Ovary (tissue), 9 donors: ENCODE data around the gene SUOX. TPM values are rescaled to one million over a fixed set of nuclear protein-coding genes. Genes with fewer than 3 reads are reported as not detected.

Source experiments
- DNase-seq, 5 donors: peaks; one replicate each; pipeline ENCODE4 v3.0.0-alpha.2; 2019 to 2020
- H3K27ac ChIP-seq, 2 donors: fragments of 200-600 bp; one replicate each; pipeline versions ENCODE4 v1.5.1 to v1.8.0; 2019 to 2022
- H3K27me3 ChIP-seq: fragments of 200-600 bp; one replicate; pipeline ENCODE4 v1.8.0; 2022
- H3K36me3 ChIP-seq: fragments of 200-600 bp; sonication (generic); one replicate; pipeline ENCODE4 v1.5.1; 2019
- H3K4me1 ChIP-seq: one replicate; pipeline ENCODE4 v1.8.1; 2013; ENCODE audit warnings: mild to moderate bottlenecking, moderate library complexity; ENCODE audit not compliant: insufficient read depth
- H3K4me3 ChIP-seq: fragments of 200-600 bp; sonication (generic); one replicate; pipeline ENCODE4 v1.5.1; 2017
- H3K9me3 ChIP-seq, 2 donors: fragments of 200-600 bp in 1 of 2; sonication (generic) in 1 of 2; one replicate each; pipeline versions ENCODE4 v1.5.1 to v1.8.1; 2013 to 2019; ENCODE audit warnings: mild to moderate bottlenecking in 1 of 2, moderate library complexity in 1 of 2
- CTCF ChIP-seq, 3 donors: fragments of 450-650 bp in 2 of 3; fragments of 200-600 bp in 1 of 3; IDR thresholded peaks; one replicate each; pipeline versions ENCODE4 v1.5.1 to v1.8.0; 2016 to 2022; ENCODE audit warnings: antibody characterized with exemption in 3 of 3, mild to moderate bottlenecking in 1 of 3
- EP300 ChIP-seq: sonication (generic); formaldehyde crosslinking; IDR thresholded peaks from one replicate; pipeline ENCODE4 v1.6.1; 2017; ENCODE audit warnings: antibody characterized with exemption
- POLR2A ChIP-seq: fragments of 450-650 bp; IDR thresholded peaks from one replicate; pipeline ENCODE4 v1.6.1; 2017; ENCODE audit warnings: antibody characterized with exemption, mild to moderate bottlenecking, moderate library complexity
- WGBS, 3 donors: extraction: QIAGEN DNeasy Blood & Tissue Kit in 1 of 3; methylation state at CpG; one replicate each; pipeline versions ENCODE4 v1.1.5 to v1.1.7; 2013 to 2017; 5-methylcytosine and 5-hydroxymethylcytosine counted together
- intact Hi-C, 4 donors: fragments of 100-400 bp; cut with DNase I; formaldehyde crosslinking; loops; one replicate each; pipeline versions ENCODE4 v1.11.0 to v1.15.1; 2022 to 2023
- polyA plus RNA-seq, 2 donors: library from polyadenylated mRNA; stranded (reverse); fragments of 200-250 nt in 1 of 2; fragments of 350-450 nt in 1 of 2; fragmentation: Illumina TruSeq in 1 of 2; extraction: RNeasy Lipid Tissue Mini Kit (QIAGEN cat#74804) in 1 of 2; gene quantifications; one replicate each; pipeline ENCODE4 v1.2.3, GENCODE V29; 2013 to 2014
- total RNA-seq, 7 donors: library from RNA; depleted of rRNA in 2 of 7; stranded (reverse); fragments of >200 nt in 2 of 7; fragmentation: NEBNext Ultra II Directional in 3 of 7; extraction: Animal tissue kit (Norgen Biotek cat#: 25700) in 3 of 7; gene quantifications; one replicate each; pipeline versions ENCODE4 v1.1.0 to v1.2.4, GENCODE V29; 2016 to 2023
- donor health status: DM: no; HTN: no; CAD: no; lungs with moderate emphysema.
- donor health status: DM: no; HTN: no; CAD: no.
- donor health status: Bipolar disorder and iron deficiency.
- donor health status: DM: yes; HTN: yes; CAD: no.
- donor health status: DM: no; HTN: no; CAD: no.
- donor health status: DM: yes; HTN: yes; CAD: no.

Gene SUOX
- total and polyA plus RNA-seq, 9 donors: 18.0 to 39.4 (median 31.9) TPM

- Histone ChIP-seq H3K4me1 (no peaks in the 10 kb centered on the region), H3K4me3 (no peak overlapping the region), H3K27me3 (no peaks in the 10 kb centered on the region), H3K9me3 (no peaks in the 10 kb centered on the region), H3K27ac (no peak overlapping the region), H3K36me3 (no peaks in the 10 kb centered on the region)
- 90 to 92% (median 91%) methylated on average over 10 of the region's 10 CpGs for WGBS, 3 donors
- intact Hi-C loops: no loop called here
- TF ChIP-seq CTCF (IDR thresholded peaks at IDR 0.05) (no peak), EP300 (no peak), POLR2A (no peak)
- DNase-seq: no peak
Observed at GRCh38 chr12:56004211-56004610, 7.1 kb downstream of the SUOX start.

GRCh38 chr12:56007564-56008559 lies 10.8 kb downstream of the SUOX start:
- peak; percentile 71 to 82 (median 77) for DNase-seq
- 0 to 1% (median 1%) methylated on average over 33 to 44 of the region's 44 CpGs for WGBS, 3 donors
- peak overlapping the region; percentile 75 for H3K4me3 ChIP-seq

GRCh38 chr12:56010111-56010570 lies 13.1 kb downstream of the SUOX start:
- Histone ChIP-seq H3K4me1 (no peaks in the 10 kb centered on the region), H3K4me3 (no peak overlapping the region), H3K27ac (no peak overlapping the region), H3K27me3 (no peaks in the 10 kb centered on the region), H3K9me3 (no peaks in the 10 kb centered on the region), H3K36me3 (no peaks in the 10 kb centered on the region)
- TF ChIP-seq POLR2A (no peak), EP300 (no peak), CTCF (IDR thresholded peaks at IDR 0.05) (no peak)
- no peak for DNase-seq
- WGBS, 3 donors: 71 to 79% (median 73%) methylated on average over 2 of the region's 2 CpGs
- intact Hi-C loops: no loop called here

More at GRCh38 chr12:56007564-56008559, 10.8 kb downstream of the SUOX start:
- no peaks in the 10 kb centered on the region for H3K4me1 ChIP-seq
- no peaks in the 10 kb centered on the region for H3K27me3 ChIP-seq
- TF ChIP-seq EP300: no peak
- TF ChIP-seq POLR2A: no peak
- no peak for TF ChIP-seq CTCF (IDR thresholded peaks at IDR 0.05)
- intact Hi-C loops: no loop called here
- H3K27ac ChIP-seq: peak overlapping the region; percentile 93 to 98
- no peaks in the 10 kb centered on the region for H3K36me3 ChIP-seq
- no peaks in the 10 kb centered on the region for H3K9me3 ChIP-seq

GRCh38 chr12:56011509-56012090 lies 14.5 kb downstream of the SUOX start:
- no peak overlapping the region for H3K4me3 ChIP-seq
- H3K27ac ChIP-seq: no peak overlapping the region
- WGBS, 3 donors: 84 to 89% (median 87%) methylated on average over 2 of the region's 2 CpGs
- H3K4me1 ChIP-seq: no peaks in the 10 kb centered on the region
- no peaks in the 10 kb centered on the region for H3K27me3 ChIP-seq
- no peaks in the 10 kb centered on the region for H3K36me3 ChIP-seq
- intact Hi-C loops: no loop called here
- DNase-seq: no peak
- no peak for TF ChIP-seq EP300
- TF ChIP-seq POLR2A: no peak
- TF ChIP-seq CTCF (IDR thresholded peaks at IDR 0.05): no peak
- no peaks in the 10 kb centered on the region for H3K9me3 ChIP-seq
